Upper lobe of right lung (tissue), 1 donor: ENCODE measurements around the gene PHACTR3. TPM values are rescaled to one million over a fixed set of nuclear protein-coding genes. Genes with fewer than 3 reads are reported as not detected.

Experiments used
- ATAC-seq: fragments of 200-7000 bp; cut with Tn5 transposase; one replicate; pipeline ENCODE4 v1.9.1; 2020; ENCODE audit warnings: mild to moderate bottlenecking, moderate library complexity
- DNase-seq: peaks from one replicate; pipeline ENCODE4 v3.0.0-alpha.2; 2020
- H3K27ac ChIP-seq: fragments of 200-600 bp; one replicate; pipeline ENCODE4 v1.8.0; 2022
- H3K27me3 ChIP-seq: fragments of 200-600 bp; one replicate; pipeline ENCODE4 v1.8.0; 2022; ENCODE audit warnings: mild to moderate bottlenecking
- H3K36me3 ChIP-seq: fragments of 200-600 bp; one replicate; pipeline ENCODE4 v1.8.0; 2022
- H3K4me1 ChIP-seq: fragments of 200-600 bp; one replicate; pipeline ENCODE4 v1.8.0; 2022
- H3K4me3 ChIP-seq: fragments of 200-600 bp; one replicate; pipeline ENCODE4 v1.8.0; 2022; ENCODE audit warnings: mild to moderate bottlenecking
- H3K9me3 ChIP-seq: fragments of 200-600 bp; one replicate; pipeline ENCODE4 v1.8.0; 2022
- intact Hi-C: fragments of 100-400 bp; cut with DNase I; formaldehyde crosslinking; loops from one replicate; pipeline ENCODE4 v1.11.0; 2022
- total RNA-seq: library from RNA; stranded (reverse); fragmentation: NEBNext Ultra II Directional; extraction: Animal tissue kit (Norgen Biotek cat#: 25700); gene quantifications from one replicate; pipeline ENCODE4 v1.2.1, GENCODE V29; 2021
- TF ChIP-seq, protein P1 (sequence below): fragments of 200-600 bp; IDR thresholded peaks from one replicate; pipeline ENCODE4 v1.8.0; 2022; ENCODE audit warnings: antibody characterized with exemption
- donor health status: DM: no; HTN: yes; CAD: no; lungs with severe emphysema.

Gene PHACTR3
- total RNA-seq, 1 donor from 2014 or later: 18.2 TPM

DNA sequence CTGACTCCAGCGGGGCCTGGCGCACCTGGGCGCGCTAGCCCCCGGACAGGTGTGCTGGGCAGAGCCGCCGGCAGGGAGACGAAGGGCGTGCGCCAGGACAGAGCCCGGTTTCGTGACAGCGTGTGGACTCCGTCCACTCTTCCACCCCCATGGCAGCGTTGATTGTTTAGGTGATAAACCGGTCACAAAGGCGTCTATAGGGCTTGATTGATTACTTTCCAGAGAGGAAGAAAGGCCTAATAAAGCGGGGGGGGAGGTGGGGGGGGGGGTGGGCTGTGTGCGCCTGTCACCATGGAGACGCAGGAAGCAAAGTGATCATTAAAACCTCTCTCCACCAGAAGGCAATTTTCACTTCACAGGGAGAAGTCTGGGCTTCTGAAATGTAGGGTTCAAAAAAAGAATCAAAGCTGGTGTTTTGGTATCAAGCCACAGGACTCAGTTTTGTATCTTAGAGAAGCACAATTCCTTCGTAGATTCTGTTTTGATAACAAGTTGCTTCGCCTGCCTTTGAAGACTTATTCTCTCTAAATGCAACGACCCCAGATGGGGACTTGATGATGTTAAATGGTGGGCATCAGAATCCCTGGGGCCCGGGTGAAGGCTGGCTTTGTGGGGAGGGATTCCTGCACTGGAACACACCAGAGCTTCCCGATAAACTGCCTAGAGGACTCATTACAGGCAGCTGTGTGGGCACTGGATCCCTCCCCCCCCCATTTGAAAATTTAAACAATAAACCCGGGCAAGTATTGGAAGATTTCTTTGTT is 1.4 kb downstream of the PHACTR3 start:
- DNase-seq (no peak), ATAC-seq (no peak)
- no peaks in the 10 kb centered on the region for H3K9me3 ChIP-seq
- TF ChIP-seq, protein P1, sequence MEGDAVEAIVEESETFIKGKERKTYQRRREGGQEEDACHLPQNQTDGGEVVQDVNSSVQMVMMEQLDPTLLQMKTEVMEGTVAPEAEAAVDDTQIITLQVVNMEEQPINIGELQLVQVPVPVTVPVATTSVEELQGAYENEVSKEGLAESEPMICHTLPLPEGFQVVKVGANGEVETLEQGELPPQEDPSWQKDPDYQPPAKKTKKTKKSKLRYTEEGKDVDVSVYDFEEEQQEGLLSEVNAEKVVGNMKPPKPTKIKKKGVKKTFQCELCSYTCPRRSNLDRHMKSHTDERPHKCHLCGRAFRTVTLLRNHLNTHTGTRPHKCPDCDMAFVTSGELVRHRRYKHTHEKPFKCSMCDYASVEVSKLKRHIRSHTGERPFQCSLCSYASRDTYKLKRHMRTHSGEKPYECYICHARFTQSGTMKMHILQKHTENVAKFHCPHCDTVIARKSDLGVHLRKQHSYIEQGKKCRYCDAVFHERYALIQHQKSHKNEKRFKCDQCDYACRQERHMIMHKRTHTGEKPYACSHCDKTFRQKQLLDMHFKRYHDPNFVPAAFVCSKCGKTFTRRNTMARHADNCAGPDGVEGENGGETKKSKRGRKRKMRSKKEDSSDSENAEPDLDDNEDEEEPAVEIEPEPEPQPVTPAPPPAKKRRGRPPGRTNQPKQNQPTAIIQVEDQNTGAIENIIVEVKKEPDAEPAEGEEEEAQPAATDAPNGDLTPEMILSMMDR: no peak
- H3K4me1 ChIP-seq: no peaks in the 10 kb centered on the region
- no peak overlapping the region for H3K4me3 ChIP-seq
- no peaks in the 10 kb centered on the region for H3K36me3 ChIP-seq
- intact Hi-C loops: loop anchor here (10.0 kb wide), 1 partner anchor 149 kb away; no protein-coding TSS in a partner anchor
- no peak overlapping the region for H3K27ac ChIP-seq
- H3K27me3 ChIP-seq: peaks cover 77% of the 10 kb centered on the region

- Histone ChIP-seq H3K4me1 (no peaks in the 10 kb centered on the region), H3K4me3 (no peak overlapping the region), H3K9me3 (no peaks in the 10 kb centered on the region), H3K27ac (no peak overlapping the region), H3K36me3 (no peaks in the 10 kb centered on the region), H3K27me3 (peaks cover 80% of the 10 kb centered on the region)
- DNase-seq: no peak
- no peak for ATAC-seq
- intact Hi-C loops: loop anchor here (10.0 kb wide), 1 partner anchor 148 kb away; no protein-coding TSS in a partner anchor
- TF ChIP-seq, protein P1: no peak
These were observed 2.2 kb downstream of the PHACTR3 start for GRCh38 chr20:59606566-59606965.

- H3K4me3 ChIP-seq: no peak overlapping the region
- H3K27me3 ChIP-seq: peaks cover 69% of the 10 kb centered on the region
- ATAC-seq: no peak
- H3K27ac ChIP-seq: no peak overlapping the region
- intact Hi-C loops: loop anchor here (10.0 kb wide), 1 partner anchor 146 kb away; no protein-coding TSS in a partner anchor
- no peaks in the 10 kb centered on the region for H3K4me1 ChIP-seq
- no peaks in the 10 kb centered on the region for H3K9me3 ChIP-seq
- H3K36me3 ChIP-seq: no peaks in the 10 kb centered on the region
- TF ChIP-seq, protein P1: no peak
- no peak for DNase-seq
These were observed 4.1 kb downstream of the PHACTR3 start for GRCh38 chr20:59608396-59608795.

DNA sequence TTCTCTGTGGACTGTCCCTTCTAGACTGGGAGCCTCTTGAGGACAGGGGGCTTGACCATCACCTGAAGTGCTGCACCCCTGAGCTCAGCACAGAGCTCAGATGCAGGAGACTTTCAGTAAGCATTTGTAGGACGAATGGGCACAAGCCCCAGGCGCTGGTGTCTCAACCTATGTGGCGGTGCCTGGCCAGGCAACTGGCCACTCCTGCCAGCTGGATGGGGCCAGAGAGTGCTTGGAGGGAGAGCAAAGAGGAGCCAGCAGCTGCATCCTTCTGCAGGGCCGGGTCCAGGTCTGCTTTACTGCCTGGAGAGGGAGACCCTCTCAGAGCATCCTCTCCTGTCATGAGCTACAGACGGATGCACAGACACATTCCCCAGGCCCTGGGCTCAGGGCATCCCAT is 4.5 kb downstream of the PHACTR3 start:
- ATAC-seq (no peak), DNase-seq (no peak)
- H3K4me1 ChIP-seq: no peaks in the 10 kb centered on the region
- no peaks in the 10 kb centered on the region for H3K36me3 ChIP-seq
- H3K27me3 ChIP-seq: peaks cover 64% of the 10 kb centered on the region
- intact Hi-C loops: loop anchor here (10.0 kb wide), 1 partner anchor 146 kb away; no protein-coding TSS in a partner anchor
- H3K27ac ChIP-seq: no peak overlapping the region
- H3K4me3 ChIP-seq: no peak overlapping the region
- H3K9me3 ChIP-seq: no peaks in the 10 kb centered on the region
- TF ChIP-seq, protein P1: no peak

DNA sequence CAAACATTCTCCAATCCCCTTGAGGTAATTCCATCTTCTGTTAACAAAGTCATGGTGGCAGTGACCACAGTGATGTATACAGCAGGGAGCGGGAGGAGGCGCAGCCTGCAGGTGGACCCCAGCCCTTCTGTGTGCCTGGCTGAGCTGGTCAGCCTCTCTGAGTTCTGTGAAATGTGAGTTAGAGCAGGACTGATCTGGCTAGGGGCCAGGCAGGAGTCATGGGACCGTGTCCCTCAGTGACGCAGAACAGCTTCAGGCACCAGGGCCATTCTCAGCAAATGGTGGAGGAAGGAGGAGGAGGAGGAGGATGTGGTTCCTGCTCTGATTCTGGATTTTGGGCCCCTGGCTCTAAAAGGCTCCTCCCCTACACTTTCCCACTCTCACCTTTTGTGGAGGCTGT is 6.9 kb downstream of the PHACTR3 start:
- no peak for DNase-seq
- Histone ChIP-seq H3K36me3 (no peaks in the 10 kb centered on the region), H3K4me1 (no peaks in the 10 kb centered on the region), H3K27me3 (peaks cover 41% of the 10 kb centered on the region), H3K4me3 (no peak overlapping the region), H3K27ac (no peak overlapping the region), H3K9me3 (no peaks in the 10 kb centered on the region)
- TF ChIP-seq, protein P1: no peak
- no peak for ATAC-seq
- intact Hi-C loops: no loop called here
